HG03060 (cell line): ENCODE data around the gene GPSM1.

Source experiments
- ATAC-seq: cut with Tn5 transposase; IDR thresholded peaks from one replicate; pipeline ENCODE4 v1.9.1; 2021; ENCODE audit warnings: low read depth, moderate number of reproducible peaks; ENCODE audit not compliant: unreplicated experiment

The GPSM1 gene

DNA sequence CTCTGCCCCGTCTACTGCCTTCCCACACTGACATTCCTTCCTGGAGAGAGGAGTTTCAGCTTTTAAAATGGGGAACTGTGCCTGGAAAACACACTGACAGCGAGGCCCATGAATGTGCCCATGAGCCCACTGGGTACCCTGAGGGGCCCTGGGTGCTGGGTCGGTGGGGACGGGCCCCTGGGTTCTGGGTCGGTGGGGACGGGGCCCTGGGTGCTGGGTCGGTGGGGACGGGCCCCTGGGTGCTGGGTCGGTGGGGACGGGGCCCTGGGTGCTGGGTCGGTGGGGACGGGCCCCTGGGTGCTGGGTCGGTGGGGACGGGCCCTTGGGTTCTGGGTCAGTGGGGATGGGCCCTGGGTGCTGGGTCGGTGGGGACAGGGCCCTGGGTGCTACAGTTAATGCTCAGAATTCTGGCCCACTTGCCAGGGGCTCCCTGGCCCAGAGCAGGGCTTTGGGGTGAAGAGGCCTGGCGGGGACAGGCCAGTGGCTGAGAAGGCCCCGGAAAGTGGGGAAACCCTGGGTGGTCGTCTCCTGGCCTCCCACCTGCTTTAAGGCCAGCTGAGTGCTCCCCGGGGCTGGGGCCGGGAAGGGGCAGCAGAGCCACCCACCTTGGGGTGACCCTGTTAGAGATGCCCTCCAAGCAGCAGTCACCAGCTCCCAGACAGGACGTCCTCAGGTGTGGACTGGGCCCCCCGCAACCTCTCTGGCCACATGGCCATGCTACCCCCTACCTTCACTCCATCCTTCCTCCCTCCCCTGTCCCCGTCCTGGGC, 2.5 kb downstream of the GPSM1 start:
- ATAC-seq = no peak

DNA sequence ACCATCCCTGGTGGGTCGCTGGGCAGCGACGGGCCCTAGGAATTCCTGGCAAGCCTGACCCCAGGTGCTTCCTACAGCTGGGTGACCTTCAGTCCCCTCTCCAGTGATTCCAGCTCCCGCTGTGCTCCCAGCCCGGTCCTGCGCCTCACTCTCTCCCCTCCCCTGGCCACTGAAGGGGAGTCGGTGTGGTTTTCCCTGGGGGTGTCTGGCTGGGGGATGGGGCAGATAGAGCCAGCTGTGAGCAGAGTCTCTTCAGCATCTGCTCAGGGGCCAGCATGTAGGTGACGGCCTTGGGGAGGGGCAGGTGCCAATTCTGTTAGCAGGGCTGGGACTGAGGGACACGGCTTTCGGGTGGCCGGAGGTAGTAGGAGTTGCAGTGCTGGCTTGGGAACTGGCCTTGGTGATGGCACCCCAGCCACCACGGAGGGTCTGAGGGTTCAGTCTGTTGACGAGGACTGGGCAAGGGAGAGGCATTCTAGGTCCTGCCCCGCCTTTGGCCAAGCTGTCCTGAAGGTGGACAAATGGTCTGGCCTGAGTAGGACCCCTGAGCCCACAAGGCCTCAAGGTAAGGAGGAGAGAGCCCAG, 3.2 kb downstream of the GPSM1 start:
- no peak for ATAC-seq

DNA sequence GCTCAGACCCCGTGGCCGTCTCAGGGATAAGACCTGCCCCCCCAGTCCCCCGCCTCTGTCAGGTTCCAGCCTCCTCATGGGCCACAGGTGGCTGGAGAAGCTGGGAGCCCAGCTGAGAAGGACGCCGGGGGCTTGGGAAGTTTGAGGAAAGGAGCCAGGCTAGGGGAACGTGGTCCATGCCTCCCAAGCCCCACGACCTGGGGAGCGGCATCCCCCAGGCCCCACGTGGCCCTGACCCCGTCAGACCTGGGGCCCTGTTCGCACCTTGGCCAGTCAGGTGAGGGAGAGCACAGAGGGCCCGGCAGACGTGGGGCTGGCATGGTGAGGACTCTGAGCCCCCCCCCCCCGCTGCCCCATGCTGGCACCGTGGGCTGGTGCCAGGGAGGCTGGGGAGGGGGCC, 3.7 kb downstream of the GPSM1 start:
- no peak for ATAC-seq

DNA sequence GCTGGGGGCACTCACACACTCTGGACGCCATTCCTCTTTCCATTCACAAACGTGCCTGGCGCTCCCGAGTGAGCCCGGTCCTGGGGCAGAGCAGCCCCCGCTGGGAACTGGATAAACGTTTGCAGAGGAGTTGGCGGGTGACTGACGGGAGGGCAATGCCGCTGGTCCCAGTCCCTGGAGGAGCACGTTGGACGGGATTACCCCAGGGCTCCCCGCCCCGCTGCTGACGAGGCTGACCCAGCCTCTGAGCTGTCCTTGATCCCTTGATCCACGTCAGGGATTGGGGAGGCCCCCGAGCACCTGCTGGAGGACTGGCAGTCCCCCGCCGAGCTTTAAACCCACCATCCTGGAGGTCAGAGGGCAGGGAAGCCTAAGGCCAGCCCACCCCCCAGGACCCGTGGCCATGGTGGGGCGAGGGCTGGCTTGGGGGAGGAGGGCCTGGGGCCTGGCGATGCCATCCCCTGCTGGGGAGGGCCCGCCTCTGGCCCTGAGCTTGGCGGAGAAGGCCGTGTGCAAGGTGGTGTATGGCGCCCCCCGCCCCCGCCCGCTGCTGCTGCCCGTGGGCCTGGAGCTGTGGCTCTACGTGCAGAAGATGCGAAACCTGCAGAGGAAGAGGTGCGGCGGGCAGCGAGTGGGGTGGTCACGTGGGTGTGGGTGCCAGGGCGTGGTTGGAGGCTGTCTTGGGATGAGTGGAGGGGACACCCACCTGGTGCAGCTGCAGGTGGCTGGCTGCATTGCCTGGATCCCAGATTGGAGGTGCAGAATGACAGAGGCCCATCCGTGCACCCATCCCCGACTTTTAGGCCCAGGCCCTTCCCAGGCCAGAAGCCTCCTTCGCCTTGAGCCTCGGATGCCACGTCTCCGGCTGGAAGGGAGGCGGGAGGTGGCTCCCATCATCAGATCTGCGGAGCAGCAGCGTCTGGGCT, 4.5 kb downstream of the GPSM1 start:
- ATAC-seq = no peak

DNA sequence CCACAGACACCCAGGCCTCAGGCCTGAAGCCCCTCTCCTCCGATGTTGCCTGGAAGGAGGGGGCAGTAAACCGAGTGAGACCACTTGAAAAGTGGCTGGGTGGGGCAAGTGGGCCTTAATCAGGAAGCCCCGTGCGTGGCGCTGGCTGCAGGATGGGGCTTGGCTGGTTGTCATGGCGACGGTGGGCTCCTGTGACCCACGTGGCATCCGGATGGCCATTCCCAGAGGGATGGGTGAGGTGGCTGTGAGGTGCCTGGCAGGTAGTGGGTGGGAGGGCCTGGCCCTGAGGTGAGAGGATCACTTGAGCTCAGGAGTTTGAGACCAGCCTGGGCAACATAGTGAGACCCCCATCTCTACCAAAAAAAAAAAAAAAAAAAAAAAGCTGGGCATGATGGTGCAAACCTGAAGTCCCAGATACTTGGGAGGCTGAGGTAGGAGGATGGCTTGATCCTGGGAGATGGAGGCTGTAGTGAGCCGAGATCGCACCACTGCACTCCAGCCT, 5.2 kb downstream of the GPSM1 start:
- no peak for ATAC-seq

DNA sequence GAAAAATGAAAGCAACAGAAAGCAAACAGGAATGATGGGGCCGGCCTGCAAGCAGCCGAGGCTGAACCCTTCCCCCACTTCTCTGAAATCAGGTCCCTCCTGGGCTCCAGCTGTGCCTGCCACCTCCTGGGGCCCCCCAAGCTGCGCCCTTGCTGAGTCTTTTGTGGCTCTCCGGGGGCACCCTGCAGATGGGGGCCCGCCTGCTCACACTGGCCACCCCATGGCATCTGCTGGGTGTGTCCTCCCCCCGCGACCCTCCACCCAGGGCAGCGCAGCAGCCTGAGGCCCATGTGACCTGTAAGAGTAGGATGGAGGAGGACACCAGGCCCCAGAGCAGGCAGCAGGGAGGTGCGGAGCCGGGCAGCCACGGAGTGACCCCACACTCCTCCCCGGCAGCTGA, 5.7 kb downstream of the GPSM1 start:
- no peak for ATAC-seq

DNA sequence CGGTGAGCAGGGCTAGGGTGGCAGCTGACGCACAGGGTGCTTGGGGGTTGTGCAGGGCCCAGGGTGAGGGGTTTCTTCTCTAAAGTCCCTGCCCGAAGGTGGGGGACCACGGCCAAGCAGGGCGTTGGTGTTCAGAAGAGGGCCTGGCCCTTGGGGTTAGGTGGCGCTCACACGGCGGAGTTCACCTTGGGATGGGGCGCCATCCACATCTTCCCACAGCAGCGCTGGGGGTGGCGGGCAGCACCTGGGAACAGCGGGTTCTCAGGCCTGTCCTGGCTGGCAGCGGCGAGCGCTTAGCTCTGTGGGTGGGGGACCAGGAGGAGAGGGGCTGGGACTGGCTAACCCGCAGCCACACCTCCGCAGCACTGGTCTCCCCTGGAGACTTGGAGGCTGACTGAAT, 6.1 kb downstream of the GPSM1 start:
- no peak for ATAC-seq

DNA sequence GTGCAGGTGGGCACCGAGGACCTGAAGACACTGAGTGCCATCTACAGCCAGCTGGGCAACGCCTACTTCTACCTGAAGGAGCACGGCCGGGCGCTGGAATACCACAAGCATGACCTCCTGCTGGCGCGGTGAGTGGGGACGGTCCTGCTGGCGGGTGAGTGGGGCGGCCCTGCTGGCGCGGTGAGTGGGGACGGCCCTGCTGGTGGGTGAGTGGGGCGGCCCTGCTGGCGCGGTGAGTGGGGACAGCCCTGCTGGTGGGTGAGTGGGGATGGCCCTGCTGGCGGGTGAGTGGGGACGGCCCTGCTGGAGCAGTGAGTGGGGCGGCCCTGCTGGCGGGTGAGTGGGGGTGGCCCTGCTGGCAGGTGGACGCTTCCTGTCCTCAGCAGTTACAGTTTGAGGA, 7.2 kb downstream of the GPSM1 start:
- no peak for ATAC-seq

DNA sequence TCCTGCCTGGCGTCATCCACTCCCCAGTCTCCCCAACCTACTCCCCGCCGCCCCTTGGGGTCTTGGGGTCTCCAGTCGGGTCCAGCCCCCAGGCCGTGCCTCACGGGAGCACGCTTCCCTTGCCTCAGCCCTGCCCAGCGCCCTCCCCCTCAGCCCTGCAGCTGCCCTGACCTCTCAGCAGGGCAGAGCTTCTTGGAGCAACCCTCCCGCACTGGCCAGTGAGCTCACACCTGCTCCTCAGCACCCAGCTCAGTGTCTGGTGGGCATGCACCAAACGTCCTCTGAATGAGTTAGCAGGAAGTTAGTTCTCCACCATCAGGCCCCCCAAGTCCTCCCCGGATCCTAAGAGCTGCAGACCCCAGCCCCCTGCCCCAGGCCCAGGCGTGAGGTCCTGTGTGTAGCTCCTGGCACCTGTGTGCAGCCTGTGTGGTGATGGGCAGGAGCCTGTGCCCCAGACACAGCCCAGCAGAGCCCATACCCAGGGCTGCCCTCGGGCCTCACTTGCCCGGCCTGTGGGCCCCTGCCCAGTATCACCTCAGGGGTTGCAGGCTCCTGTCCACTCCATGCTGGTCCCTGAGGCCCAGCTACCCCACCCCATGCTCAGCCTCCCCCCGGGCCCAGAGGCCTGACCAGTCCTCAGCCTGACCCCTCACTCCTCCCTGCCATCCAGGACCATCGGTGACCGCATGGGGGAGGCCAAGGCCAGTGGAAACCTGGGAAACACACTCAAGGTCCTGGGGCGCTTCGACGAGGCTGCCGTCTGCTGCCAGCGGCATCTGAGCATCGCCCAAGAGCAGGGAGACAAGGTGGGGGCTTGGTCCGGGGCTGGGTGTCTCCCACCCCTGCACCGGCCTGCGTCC, 8.2 kb downstream of the GPSM1 start:
- ATAC-seq = no peak

DNA sequence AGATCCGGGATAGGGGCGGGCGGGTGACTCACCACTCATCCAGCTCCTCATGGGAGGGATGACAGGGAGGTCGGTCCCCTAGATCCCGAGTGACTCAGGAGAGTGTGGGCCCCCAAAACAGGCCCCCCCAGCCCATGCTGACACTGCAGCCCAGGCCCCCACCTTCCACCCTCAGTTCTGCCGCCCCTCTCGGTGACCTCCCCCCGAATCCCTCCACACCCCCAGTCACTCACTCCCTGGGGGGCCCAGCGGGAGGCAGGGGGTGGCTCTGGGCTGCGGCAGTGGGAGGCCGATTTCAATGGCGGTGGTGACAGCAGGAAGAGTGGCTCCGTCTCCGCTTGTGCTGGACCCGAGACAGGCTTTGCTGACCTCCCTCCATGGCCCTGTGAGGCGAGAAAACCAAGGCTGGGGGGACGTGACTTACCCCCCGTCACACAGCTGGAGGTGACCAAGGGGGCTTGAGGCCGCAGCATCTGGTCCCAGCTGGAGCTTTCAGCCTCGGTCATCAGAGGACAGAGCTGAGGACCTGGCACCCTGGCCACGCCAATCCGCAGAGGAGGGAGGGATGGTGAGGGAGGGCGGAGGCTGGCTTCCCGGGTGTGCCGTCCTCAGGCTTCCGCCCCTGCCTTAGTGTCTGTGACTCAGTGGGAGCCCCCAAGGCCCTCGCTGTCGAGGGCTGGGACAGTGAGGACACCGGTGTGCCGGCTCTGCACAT, 9.0 kb downstream of the GPSM1 start:
- no peak for ATAC-seq

DNA sequence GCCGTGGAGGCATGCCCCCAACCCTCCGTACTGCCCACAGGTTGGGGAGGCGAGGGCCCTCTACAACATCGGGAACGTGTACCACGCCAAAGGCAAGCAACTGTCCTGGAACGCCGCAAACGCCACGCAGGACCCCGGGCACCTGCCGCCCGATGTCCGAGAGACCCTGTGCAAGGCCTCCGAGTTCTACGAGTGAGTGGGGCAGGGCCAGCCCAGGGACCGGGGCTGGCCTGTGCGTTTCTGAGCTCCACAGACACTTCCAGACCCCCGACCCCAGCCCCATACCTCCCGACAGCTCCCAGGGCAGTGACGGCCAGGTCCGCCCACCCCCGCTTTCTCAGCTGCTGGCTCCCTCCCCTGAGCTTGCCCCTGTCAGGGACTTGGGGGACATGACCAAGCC, 9.5 kb downstream of the GPSM1 start:
- no peak for ATAC-seq

DNA sequence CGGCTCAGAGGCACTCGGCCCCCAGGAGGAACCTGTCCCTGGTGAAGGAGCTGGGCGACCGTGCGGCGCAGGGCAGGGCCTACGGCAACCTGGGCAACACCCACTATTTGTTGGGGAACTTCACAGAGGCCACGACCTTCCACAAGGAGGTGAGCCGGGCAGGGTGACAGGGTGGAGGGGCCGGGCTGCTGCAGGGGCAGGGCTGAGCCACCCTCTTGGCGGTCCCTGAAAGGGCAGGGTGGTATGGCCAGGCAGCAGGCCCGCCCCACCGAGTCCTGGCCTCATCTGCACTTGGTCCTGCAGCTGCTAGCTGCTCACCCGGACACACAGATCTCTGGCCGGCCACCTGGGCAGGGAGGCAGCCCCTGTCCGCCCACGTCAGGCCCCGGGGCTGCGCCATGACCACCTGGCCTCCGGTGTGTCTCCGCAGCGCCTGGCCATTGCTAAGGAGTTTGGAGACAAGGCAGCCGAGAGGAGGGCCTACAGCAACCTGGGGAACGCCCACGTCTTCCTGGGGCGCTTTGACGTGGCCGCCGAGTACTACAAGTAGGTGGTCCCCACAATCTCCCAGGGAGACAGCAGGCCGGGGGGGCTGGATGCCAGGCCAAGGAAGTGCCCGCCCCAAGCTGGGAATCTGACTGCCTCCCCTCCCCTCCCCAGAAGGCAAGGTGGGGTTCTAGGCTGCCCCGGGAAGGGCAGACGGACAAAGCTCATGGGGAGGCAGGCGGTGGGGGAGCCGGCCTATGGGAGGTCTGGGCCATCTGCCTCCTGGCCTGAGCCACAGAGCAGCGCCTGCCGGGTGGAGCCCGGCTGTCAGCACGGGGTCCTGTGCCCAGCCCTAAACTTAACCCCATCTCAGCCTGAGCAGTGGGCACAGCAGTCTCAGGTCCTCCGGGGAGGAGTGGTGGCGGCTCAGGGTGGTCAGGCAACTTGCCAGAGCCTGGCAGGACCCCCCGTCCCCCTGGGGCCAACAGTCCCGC, 10.4 kb downstream of the GPSM1 start:
- no peak for ATAC-seq

DNA sequence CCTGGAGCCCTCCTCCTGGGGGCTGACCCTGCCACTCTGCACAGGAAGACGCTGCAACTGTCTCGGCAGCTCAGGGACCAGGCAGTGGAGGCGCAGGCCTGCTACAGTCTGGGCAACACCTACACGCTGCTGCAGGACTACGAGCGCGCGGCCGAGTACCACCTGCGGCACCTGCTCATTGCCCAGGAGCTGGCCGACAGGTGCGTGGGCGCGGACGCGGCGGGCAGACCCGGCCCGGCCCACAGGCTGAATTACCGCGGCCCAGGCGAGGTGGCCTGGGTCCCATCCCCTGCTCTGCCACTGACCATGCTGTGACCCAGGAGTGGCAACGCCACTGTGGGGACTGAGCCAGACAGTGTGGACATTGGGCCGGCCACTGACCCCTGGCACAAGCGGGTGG, 11.2 kb downstream of the GPSM1 start:
- ATAC-seq = no peak

DNA sequence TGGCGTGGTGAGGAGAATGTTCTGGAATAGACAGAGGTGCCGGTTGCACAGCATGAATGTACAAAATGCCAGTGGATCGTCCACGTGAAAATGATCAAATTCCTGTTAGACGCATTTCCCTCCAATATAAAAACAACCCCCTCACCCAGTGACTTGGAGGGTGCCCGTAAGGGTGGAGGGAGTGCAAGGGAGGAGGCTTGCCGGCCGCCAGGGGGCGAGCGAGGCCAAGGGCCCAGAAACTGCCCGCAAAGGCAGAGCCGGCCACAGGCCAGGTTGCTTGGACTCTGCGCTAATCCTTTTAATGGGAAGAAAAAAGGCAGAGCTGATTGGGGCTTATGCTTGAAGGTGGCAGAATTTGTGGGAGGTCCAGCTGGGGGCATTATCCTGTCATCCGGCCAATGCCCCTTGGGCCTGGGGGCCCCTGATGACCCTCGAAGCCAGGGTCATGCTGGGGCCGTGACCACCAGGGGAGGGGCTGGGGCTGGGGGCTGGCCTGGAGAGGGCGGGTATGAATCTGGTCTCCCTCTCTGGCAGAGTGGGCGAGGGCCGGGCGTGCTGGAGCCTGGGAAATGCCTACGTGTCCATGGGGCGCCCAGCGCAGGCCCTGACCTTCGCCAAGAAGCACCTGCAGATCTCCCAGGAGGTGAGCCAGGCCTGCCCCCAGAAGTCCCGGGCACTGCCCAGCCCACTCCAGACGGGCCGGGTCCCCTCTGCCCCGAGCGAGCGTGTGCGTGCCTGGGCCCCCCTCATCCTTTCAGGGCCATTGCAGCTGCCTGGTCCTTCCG, 12.0 kb downstream of the GPSM1 start:
- ATAC-seq = no peak

DNA sequence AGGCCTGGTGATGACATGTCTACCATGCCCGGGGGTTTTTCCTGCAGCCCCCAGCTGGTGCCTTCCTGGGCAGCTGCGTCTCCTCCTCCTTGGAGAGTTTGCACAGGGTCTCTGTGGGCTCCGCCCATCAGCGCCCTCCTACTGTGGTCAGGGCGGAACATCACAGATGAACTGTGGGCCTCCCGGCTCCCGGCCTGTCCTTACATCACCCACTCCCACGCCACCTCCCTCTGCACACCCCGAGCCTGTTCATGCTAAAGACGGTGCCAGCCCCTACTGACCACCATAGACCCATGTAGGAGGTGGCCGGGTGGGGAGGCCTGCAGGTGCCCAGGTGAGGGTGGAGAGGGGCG, 12.6 kb downstream of the GPSM1 start:
- ATAC-seq = no peak

DNA sequence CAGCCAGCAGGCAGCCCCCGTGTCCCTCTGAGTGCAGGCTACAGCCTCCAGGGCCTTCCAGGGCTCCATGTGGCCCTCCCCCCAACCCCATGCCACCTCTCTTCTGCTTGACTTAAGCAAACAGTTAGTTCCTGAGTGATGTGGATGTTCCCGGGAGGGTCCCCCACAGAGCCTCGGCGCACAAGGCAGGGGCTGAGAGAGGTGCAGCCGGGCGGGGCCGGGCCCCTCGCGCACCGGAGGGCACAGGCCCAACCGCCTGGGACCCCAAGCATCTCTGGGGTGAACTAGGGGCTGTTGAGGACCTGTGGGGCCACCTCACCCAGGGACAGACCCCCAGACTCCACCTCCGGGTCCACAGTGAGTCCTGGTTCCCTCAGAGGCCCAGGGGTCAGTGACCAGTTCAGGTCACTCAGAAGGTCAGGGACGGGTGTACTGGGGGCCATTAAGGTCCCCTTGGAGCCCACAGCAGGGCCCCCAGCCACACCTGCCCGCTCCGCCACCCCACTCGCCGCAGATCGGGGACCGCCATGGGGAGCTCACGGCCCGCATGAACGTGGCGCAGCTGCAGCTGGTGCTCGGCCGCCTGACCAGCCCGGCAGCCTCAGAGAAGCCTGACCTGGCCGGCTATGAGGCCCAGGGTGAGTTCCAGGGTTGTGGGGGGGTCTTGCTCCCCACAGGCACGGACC, 13.2 kb downstream of the GPSM1 start:
- no peak for ATAC-seq

DNA sequence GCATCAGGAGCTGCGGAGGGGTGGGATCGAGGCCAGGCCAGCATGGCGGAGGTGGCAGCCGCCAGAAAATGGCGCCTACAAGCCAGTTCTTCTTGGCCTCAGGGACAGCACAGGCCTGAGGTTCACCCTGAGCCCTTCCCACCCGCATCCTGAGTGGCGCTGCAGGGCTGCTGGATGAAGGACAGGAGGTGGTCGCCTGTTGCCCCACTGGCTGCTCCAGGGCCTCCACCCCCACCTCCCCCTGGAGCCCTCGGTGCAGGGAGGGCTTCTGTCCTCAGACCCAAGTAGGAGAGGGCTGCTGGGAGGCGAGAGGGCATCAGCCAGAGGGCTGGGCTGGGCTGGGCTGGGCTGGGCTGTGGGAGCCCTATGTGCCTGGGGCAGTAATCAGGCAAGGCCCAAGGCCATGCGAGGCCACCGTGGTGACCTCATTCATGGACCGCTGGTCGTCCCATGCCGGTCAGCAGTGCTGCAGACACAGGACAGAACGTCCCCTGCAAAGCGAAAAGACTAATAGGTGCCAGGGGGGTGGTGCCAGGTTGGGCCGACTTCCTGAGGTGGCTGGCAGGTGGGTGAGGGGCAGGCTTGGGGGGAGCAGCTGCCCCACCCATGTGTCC, 13.8 kb downstream of the GPSM1 start:
- ATAC-seq = no peak
